Transverse colon (tissue), 4 donors: ENCODE data around the gene BMAL1. TPM values are rescaled to one million over a fixed set of nuclear protein-coding genes. Genes with fewer than 3 reads are reported as not detected.
"Not testable (repeated sequence)": the region's sequence is repeated elsewhere in the genome, so short reads cannot be mapped to it uniquely, and the experiment has no call there.

ENCODE experiments used
- DNase-seq: peaks from one replicate; pipeline ENCODE4 v3.0.0-alpha.2; 2019
- H3K27ac ChIP-seq, 4 donors: fragments of 200-600 bp; sonication (generic); 2 replicates each; pipeline ENCODE4 v1.5.1; 2016 to 2018; ENCODE audit warnings: inconsistent platforms in 4 of 4
- H3K27me3 ChIP-seq: fragments of 200-600 bp; sonication (generic); 2 replicates; pipeline ENCODE4 v1.5.1; 2017; ENCODE audit warnings: inconsistent platforms
- H3K36me3 ChIP-seq, 4 donors: fragments of 200-600 bp; sonication (generic); 2 replicates each; pipeline ENCODE4 v1.5.1; 2017 to 2019; ENCODE audit warnings: inconsistent platforms in 4 of 4
- H3K4me1 ChIP-seq, 4 donors: fragments of 200-600 bp; sonication (generic); 2 replicates each; pipeline ENCODE4 v1.5.1; 2017 to 2020; ENCODE audit warnings: inconsistent platforms in 4 of 4
- H3K4me3 ChIP-seq, 4 donors: fragments of 200-600 bp; sonication (generic); 1 replicate in 1 of 4; 2 replicates in 3 of 4; pipeline versions ENCODE4 v1.5.1 to v1.6.1; 2017 to 2019; ENCODE audit warnings: inconsistent platforms in 4 of 4
- H3K9me3 ChIP-seq, 2 donors: fragments of 200-600 bp; sonication (generic); 2 replicates each; pipeline ENCODE4 v1.5.1; 2017 to 2019; ENCODE audit warnings: inconsistent platforms in 2 of 2
- EP300 ChIP-seq: sonication (generic); formaldehyde crosslinking; IDR thresholded peaks from one replicate; pipeline ENCODE4 v1.6.1; 2017; ENCODE audit warnings: antibody characterized with exemption, low read depth
- POLR2A ChIP-seq: fragments of 450-650 bp; IDR thresholded peaks from one replicate; pipeline ENCODE4 v1.6.1; 2016; ENCODE audit warnings: antibody characterized with exemption, mild to moderate bottlenecking, moderate library complexity
- POLR2AphosphoS5 ChIP-seq, 3 donors: sonication (generic); formaldehyde crosslinking; IDR thresholded peaks; one replicate each; pipeline ENCODE4 v1.6.1; 2016; ENCODE audit warnings: antibody characterized with exemption in 3 of 3
- WGBS, 2 donors: methylation state at CpG; one replicate each; pipeline ENCODE4 v1.1.5; 2018; ENCODE audit warnings: low coverage in 1 of 2; 5-methylcytosine and 5-hydroxymethylcytosine counted together
- in situ Hi-C, 4 donors: fragments of 200-750 bp; cut with MboI; loops; one replicate each; pipeline versions ENCODE4 v1.15.0 to v1.15.1; 2017; ENCODE audit warnings: low sequenced_read_pairs in 3 of 4, low pct_ligation_motif_present in 1 of 4, low pct_unique_long_range_greater_than_20kb in 1 of 4
- intact Hi-C: fragments of 100-400 bp; cut with DNase I; formaldehyde crosslinking; loops from one replicate; pipeline ENCODE4 v1.15.1; 2023; ENCODE audit warnings: low total_unique reads
- total RNA-seq, 4 donors: library from RNA; depleted of rRNA; stranded (reverse); fragments of >200 nt; gene quantifications; one replicate each; pipeline ENCODE4 v1.1.0, GENCODE V29; 2016
- TF ChIP-seq, protein P1 (sequence below), 5 experiments: fragments of 200-600 bp in 3 of 5; fragments of 450-650 bp in 2 of 5; sonication (generic) in 3 of 5; IDR thresholded peaks; 1 replicate in 2 of 5; 2 replicates in 3 of 5; pipeline ENCODE4 v1.5.1; 2016 to 2017; ENCODE audit warnings: antibody characterized with exemption in 5 of 5, inconsistent platforms in 3 of 5, mild to moderate bottlenecking in 2 of 5, moderate library complexity in 1 of 5

Gene BMAL1
- total RNA-seq, 4 donors from 2014 or later = 20.7 to 48.6 (median 30.8) TPM

DNA sequence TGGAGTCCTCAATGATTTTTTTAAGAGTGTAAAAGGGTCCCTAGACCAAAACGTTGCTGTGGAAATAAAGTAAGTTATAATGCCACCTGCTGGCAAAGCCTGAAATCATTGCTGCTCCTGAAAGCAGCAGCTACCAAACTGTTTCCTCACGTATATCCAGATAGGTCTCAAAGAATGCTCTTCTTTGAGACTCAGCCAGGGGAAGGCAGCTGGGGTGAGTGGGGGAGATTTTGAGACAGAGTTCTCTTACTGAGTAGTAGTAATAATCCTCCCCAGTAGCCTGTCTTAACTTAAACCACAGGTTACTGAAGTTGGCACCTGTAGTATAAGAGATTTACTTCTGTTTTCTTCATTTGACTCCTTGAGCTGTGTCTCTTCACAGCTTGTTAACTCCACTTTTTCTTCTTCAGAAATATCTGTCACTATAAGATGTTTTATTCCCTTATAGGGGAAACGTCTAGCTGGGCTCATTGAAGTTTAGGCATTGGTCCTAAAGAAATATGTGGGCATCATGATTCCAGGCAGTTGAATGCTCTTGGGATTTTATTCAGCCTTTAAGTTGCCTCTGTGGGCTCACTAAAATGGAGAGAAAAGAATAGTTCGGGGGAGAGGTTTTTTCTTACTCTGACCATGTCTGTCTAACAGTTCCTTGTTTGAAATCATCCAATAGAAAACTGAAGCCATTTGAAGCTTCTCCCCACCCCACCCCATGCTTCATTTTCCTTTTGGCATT, 107.5 kb downstream of the BMAL1 start:
- TF ChIP-seq POLR2AphosphoS5 (IDR thresholded peaks at IDR 0.05) = no peak
- TF ChIP-seq POLR2A = no peak
- TF ChIP-seq, protein P1, sequence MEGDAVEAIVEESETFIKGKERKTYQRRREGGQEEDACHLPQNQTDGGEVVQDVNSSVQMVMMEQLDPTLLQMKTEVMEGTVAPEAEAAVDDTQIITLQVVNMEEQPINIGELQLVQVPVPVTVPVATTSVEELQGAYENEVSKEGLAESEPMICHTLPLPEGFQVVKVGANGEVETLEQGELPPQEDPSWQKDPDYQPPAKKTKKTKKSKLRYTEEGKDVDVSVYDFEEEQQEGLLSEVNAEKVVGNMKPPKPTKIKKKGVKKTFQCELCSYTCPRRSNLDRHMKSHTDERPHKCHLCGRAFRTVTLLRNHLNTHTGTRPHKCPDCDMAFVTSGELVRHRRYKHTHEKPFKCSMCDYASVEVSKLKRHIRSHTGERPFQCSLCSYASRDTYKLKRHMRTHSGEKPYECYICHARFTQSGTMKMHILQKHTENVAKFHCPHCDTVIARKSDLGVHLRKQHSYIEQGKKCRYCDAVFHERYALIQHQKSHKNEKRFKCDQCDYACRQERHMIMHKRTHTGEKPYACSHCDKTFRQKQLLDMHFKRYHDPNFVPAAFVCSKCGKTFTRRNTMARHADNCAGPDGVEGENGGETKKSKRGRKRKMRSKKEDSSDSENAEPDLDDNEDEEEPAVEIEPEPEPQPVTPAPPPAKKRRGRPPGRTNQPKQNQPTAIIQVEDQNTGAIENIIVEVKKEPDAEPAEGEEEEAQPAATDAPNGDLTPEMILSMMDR (IDR thresholded peaks at IDR 0.05) = peak; percentile 46 to 63 (median 56)
- TF ChIP-seq EP300 = no peak
- 21 to 34% methylated on average over 3 to 4 of the region's 4 CpGs for WGBS, 2 donors
- peak; percentile 28 for DNase-seq
- in situ Hi-C loops (no loop called here), intact Hi-C loops (no loop called here)
- Histone ChIP-seq H3K27ac (peak overlapping the region in 2 of 4 donors; percentile 13 to 46), H3K27me3 (no peaks in the 10 kb centered on the region), H3K36me3 (peaks cover 0 to 9% (median 2%) of the 10 kb centered on the region in 4 donors), H3K9me3 (no peaks in the 10 kb centered on the region), H3K4me1 (peaks cover 0 to 21% (median 4%) of the 10 kb centered on the region in 4 donors), H3K4me3 (no peak overlapping the region)

DNA sequence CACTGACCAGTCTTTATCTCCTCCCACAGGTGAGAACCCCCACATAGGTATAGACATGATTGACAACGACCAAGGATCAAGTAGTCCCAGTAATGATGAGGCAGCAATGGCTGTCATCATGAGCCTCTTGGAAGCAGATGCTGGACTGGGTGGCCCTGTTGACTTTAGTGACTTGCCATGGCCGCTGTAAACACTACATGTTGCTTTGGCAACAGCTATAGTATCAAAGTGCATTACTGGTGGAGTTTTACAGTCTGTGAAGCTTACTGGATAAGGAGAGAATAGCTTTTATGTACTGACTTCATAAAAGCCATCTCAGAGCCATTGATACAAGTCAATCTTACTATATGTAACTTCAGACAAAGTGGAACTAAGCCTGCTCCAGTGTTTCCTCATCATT, 109.0 kb downstream of the BMAL1 start:
- Histone ChIP-seq H3K36me3 (no peaks in the 10 kb centered on the region), H3K27ac (peak overlapping the region in 3 of 4 donors; percentile 63 to 70 (median 66)), H3K4me1 (peaks cover 3 to 34% (median 9%) of the 10 kb centered on the region in 4 donors), H3K4me3 (no peak overlapping the region), H3K9me3 (no peaks in the 10 kb centered on the region), H3K27me3 (no peaks in the 10 kb centered on the region)
- intact Hi-C loops = no loop called here
- TF ChIP-seq POLR2AphosphoS5 (IDR thresholded peaks at IDR 0.05) (peak; percentile 16 to 53 (median 36)), EP300 (no peak)
- in situ Hi-C loops = no loop called here
- 66% methylated on average over 2 of the region's 2 CpGs; no CpG with 5 or more reads in 1 of the 2 donors for WGBS, 2 donors
- DNase-seq = peak; percentile 65

DNA sequence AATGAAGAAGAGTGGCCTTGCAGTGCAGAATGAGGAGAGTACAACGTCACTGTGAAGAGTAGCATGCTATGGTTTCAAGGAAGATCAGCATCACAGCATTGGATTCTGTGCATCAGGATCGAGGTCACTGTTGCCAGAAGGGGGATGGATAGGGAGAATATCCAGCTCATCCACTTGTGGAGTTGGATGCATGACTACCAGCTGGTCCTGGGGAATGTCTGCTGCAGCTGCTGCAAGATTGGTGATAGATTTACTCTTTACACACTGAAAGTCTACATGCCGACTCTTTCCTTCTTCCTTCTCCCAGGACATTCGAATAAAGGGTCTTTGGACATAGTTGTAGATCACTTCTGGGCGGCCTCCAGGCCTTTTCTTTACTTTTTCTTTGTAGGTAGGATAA, 111.2 kb downstream of the BMAL1 start:
- 80 to 82% methylated on average over 3 to 5 of the region's 5 CpGs for WGBS, 2 donors
- in situ Hi-C loops = no loop called here
- no peak overlapping the region for H3K27ac ChIP-seq
- H3K36me3 ChIP-seq = no peaks in the 10 kb centered on the region
- no peaks in the 10 kb centered on the region for H3K9me3 ChIP-seq
- DNase-seq = no peak
- no peaks in the 10 kb centered on the region for H3K27me3 ChIP-seq
- no peak overlapping the region for H3K4me3 ChIP-seq
- intact Hi-C loops = no loop called here
- no peak for TF ChIP-seq POLR2AphosphoS5 (IDR thresholded peaks at IDR 0.05)
- TF ChIP-seq, protein P1 (IDR thresholded peaks at IDR 0.05) = no peak
- no peak for TF ChIP-seq EP300
- no peak for TF ChIP-seq POLR2A
- H3K4me1 ChIP-seq = peaks cover 3 to 43% (median 9%) of the 10 kb centered on the region in 4 donors

DNA sequence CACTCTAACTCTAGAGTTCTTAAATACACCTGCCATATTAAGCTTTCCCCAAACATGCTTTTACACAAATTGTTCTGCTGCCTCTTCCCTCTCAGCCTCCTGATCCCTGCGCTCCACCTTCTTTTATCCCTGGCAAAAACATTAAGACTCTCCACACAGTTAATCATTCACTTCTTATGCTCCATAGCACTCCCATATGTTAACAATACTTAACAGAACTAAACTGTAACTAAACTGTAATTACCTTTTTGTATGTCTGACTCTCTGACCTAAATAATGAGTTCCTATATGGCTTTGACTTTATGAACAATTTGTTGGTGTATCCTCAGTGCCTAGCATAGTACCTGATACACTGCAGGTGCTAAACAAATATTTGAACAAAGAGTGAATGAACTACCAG, 113.6 kb downstream of the BMAL1 start:
- no peak for DNase-seq
- H3K4me1 ChIP-seq = peaks cover 3 to 36% (median 9%) of the 10 kb centered on the region in 4 donors
- TF ChIP-seq POLR2AphosphoS5 (IDR thresholded peaks at IDR 0.05) = peak in 1 of 3 donors; percentile 21
- TF ChIP-seq, protein P1 (IDR thresholded peaks at IDR 0.05) = no peak
- TF ChIP-seq POLR2A = peak; percentile 12
- TF ChIP-seq EP300 = no peak
- in situ Hi-C loops (no loop called here), intact Hi-C loops (no loop called here)
- 62 to 68% methylated on average over 1 of the region's 1 CpG for WGBS, 2 donors
- H3K27ac ChIP-seq = peak overlapping the region; percentile 68 to 75 (median 70)
- H3K36me3 ChIP-seq = no peaks in the 10 kb centered on the region
- no peaks in the 10 kb centered on the region for H3K27me3 ChIP-seq
- H3K4me3 ChIP-seq = no peak overlapping the region
- H3K9me3 ChIP-seq = no peaks in the 10 kb centered on the region

DNA sequence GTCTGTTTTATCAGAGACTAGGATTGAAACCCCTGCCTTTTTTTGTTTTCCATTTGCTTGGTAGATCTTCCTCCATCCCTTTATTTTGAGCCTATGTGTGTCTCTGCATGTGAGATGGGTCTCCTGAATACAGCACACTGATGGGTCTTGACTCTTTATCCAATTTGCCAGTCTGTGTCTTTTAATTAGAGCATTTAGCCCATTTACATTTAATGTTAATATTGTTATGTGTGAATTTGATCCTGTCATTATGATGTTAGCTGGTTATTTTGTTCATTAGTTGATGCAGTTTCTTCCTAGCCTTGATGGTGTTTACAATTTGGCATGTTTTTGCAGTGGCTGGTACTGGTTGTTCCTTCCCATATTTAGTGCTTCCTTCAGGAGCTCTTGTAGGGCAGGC, 120.7 kb downstream of the BMAL1 start:
- intact Hi-C loops = not testable (repeated sequence)

More for the DNA sequence above, 120.7 kb downstream of the BMAL1 start:
- H3K4me1 ChIP-seq, H3K27ac ChIP-seq, in situ Hi-C loops, H3K27me3 ChIP-seq, DNase-seq, H3K36me3 ChIP-seq, H3K9me3 ChIP-seq, H3K4me3 ChIP-seq: not testable (repeated sequence)
